Activated naive CD8-positive, alpha-beta T cell treated with anti-CD3 and anti-CD28 coated beads, Interleukin-2, amount 10 ng/mL, durations not matched to agents 7 days and 5 days (primary cell): ENCODE measurements around the gene ABCC1. TPM values are rescaled to one million over a fixed set of nuclear protein-coding genes. Genes with fewer than 3 reads are reported as not detected.

Source experiments
- ATAC-seq: fragments of 150-1000 bp; cut with Tn5 transposase; one replicate; pipeline ENCODE4 v1.10.0; 2021; ENCODE audit warnings: low read depth, moderate library complexity
- POLR2A ChIA-PET: fragments of 350-600 bp; sonication (Branson Sonifier 250); formaldehyde crosslinking; loops from one replicate; lab custom pipeline; 2021; ENCODE audit warnings: antibody characterized with exemption; lab: Charles Lee
- DNase-seq: peaks from one replicate; pipeline ENCODE4 v3.0.0; 2021
- H3K27ac Mint-ChIP-seq: one replicate; pipeline ENCODE4 v1.8.0; 2022; ENCODE audit warnings: mild to moderate bottlenecking, mixed read lengths
- H3K27me3 Mint-ChIP-seq: one replicate; pipeline ENCODE4 v1.8.0; 2022; ENCODE audit warnings: mild to moderate bottlenecking, moderate library complexity, mixed read lengths
- H3K36me3 Mint-ChIP-seq: one replicate; pipeline ENCODE4 v1.8.0; 2021; ENCODE audit warnings: mild to moderate bottlenecking, mixed read lengths
- H3K4me1 Mint-ChIP-seq: one replicate; pipeline ENCODE4 v1.8.0; 2021; ENCODE audit warnings: mixed read lengths
- H3K4me3 Mint-ChIP-seq: one replicate; pipeline ENCODE4 v1.8.0; 2022; ENCODE audit warnings: mild to moderate bottlenecking, moderate library complexity, mixed read lengths
- H3K9me3 Mint-ChIP-seq: one replicate; pipeline ENCODE4 v1.8.0; 2021; ENCODE audit warnings: mixed read lengths
- total RNA-seq, 2 experiments: library from RNA; stranded (reverse); gene quantifications; one replicate each; pipeline ENCODE4 v1.2.3, GENCODE V29; 2021

The ABCC1 gene
- total RNA-seq, 2 experiments from 2014 or later, result 55.2 to 62.5 TPM

DNA sequence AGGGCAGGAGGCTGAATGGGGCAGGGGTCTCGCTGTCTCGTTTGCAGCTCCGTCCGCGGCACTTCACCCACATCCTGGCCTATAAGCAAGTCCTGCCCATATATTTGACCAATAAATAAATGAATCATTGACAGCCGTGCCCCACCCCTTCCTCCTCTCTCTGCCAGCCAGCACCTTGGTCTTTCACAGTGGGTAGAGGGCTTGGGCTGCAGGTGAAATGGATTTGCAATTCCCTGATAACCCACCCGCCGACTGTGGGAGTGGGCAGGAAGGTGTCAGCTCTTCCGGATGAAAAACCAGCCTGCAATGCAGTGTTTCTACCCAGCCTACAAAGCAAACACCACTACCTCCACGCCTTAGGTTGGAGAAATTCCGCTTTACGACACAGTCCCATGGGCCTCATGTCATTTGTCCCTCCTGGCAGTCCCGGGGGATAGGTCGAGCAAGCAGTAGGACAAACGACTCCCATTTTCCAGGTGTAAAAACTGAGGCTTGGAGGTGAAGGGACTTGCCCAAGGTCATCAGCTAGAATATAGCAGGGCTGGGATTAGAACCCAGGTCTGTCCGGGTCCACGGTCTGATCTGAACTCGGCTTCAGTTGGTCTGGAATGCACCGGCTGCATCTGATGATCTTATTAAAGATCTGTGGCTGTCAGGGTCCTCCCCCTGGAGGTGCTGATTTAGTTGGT is 79.0 kb downstream of the ABCC1 start:
- Mint-ChIP-seq H3K27ac (no peak overlapping the region), H3K9me3 (no peaks in the 10 kb centered on the region), H3K4me3 (no peak overlapping the region), H3K36me3 (peaks cover 10% of the 10 kb centered on the region), H3K4me1 (peaks cover 22% of the 10 kb centered on the region), H3K27me3 (no peaks in the 10 kb centered on the region)
- ATAC-seq, result no peak
- POLR2A ChIA-PET, result no interaction called here
- DNase-seq, result no peak

DNA sequence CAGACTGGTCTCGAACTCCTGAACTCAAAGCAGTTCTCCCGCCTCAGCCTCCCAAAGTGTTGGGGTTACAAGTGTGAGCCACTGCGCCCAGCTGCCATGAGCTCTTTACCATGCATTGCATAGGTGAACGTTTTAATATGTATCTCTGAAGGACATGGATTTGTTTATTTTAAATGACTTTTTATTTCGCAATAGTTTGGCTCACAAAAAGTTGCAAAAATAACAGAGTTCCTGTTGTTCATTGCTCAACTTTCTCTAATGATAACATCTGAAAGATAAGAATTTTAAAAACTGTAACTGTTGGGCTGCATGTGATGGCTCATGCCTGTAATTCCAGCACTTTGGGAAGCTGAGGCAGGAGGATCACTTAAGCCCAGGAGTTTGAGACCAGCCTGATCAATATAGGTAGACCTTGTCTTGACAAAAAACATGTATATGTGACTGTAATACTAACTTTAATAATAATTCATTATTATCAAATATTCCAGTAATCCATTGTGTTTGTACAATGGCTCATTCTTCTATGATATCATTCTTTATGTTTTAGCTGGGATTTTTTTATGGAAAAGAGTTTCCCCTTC is 80.1 kb downstream of the ABCC1 start:
- no peaks in the 10 kb centered on the region for H3K27me3 Mint-ChIP-seq
- peaks cover 6% of the 10 kb centered on the region for H3K36me3 Mint-ChIP-seq
- no peak overlapping the region for H3K4me3 Mint-ChIP-seq
- DNase-seq, result no peak
- H3K27ac Mint-ChIP-seq, result no peak overlapping the region
- no peaks in the 10 kb centered on the region for H3K9me3 Mint-ChIP-seq
- POLR2A ChIA-PET, result no interaction called here
- peaks cover 26% of the 10 kb centered on the region for H3K4me1 Mint-ChIP-seq
- ATAC-seq, result no peak

DNA sequence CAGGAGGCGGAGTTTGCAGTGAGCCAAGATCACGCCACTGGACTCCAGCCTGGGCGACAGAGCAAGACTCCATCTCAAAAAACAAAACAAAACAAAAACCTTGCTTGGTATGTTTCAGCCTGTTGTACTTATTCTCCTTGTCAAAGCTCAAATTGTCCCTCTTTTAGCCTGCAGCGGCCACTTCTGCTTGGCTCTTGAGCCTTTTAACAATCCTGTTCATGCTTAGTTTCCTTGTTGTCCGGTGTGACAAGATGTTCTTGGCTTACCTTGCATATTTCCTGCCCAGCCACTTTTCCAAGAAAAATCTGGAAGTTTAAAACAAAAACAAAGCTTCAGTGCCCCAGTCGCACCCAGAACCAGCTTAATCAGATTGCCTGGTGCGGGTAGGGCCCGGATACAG is 81.0 kb downstream of the ABCC1 start:
- POLR2A ChIA-PET, result no interaction called here
- Mint-ChIP-seq H3K27me3 (no peaks in the 10 kb centered on the region), H3K27ac (no peak overlapping the region), H3K4me3 (no peak overlapping the region), H3K9me3 (no peaks in the 10 kb centered on the region), H3K4me1 (peaks cover 21% of the 10 kb centered on the region), H3K36me3 (peaks cover 10% of the 10 kb centered on the region)
- ATAC-seq (no peak), DNase-seq (no peak)

DNA sequence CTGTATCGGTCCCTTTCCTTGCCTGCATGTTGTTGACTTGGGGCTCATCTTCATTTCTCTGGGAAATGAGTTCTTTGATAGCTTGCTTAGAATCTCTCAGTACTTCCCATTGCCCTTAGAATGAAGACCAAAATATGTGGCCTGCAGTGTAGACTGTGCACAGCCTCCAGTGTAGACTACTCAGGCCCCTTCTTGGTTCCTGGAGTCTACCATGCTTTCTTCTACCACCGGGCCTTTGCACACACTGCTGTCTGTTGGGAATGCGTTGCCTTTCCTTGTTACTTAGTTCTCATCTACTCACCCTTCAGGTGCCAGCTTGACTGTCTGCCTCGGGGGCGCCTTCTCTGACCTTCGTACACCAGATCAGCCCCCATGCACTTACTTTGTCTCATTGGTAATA is 82.0 kb downstream of the ABCC1 start:
- Mint-ChIP-seq H3K9me3 (no peaks in the 10 kb centered on the region), H3K4me1 (peaks cover 19% of the 10 kb centered on the region), H3K36me3 (peaks cover 9% of the 10 kb centered on the region), H3K27ac (no peak overlapping the region), H3K4me3 (no peak overlapping the region), H3K27me3 (no peaks in the 10 kb centered on the region)
- POLR2A ChIA-PET, result no interaction called here
- no peak for ATAC-seq
- DNase-seq, result no peak

DNA sequence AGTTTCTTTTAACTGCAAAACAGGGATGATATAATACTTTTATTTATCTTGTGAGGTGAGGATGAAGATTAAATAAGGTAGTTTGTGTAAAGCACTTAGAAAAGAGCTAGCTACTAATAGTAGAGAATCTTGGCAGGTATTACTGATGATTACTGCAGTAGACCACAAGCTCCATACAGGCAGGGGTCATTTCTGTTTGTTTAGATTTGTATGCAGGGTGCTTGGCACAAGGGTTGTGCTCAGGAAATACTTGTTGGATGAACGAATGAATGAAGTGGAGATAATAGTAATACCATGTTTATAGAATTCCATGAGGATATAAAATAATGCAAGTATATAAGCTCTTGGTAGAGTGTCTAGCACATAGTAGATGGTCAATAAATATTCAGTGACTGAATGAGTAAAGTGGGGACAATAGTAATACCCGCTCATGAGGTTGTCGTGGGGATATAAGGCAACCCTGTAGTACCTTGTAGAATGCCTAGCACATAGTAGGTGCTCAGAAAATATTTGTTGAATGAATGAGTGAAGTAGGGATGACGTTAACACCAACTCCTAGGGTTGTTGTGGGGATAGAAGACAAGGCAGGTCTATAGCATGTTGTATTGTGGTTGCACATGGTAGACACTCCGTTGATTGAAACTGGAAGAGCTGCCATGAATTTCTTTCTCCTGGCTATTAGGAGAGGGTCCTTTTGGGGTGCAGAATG is 83.0 kb downstream of the ABCC1 start:
- no peak for ATAC-seq
- Mint-ChIP-seq H3K4me3 (no peak overlapping the region), H3K36me3 (peaks cover 14% of the 10 kb centered on the region), H3K9me3 (no peaks in the 10 kb centered on the region), H3K27ac (no peak overlapping the region), H3K27me3 (no peaks in the 10 kb centered on the region), H3K4me1 (peaks cover 19% of the 10 kb centered on the region)
- POLR2A ChIA-PET, result no interaction called here
- no peak for DNase-seq

DNA sequence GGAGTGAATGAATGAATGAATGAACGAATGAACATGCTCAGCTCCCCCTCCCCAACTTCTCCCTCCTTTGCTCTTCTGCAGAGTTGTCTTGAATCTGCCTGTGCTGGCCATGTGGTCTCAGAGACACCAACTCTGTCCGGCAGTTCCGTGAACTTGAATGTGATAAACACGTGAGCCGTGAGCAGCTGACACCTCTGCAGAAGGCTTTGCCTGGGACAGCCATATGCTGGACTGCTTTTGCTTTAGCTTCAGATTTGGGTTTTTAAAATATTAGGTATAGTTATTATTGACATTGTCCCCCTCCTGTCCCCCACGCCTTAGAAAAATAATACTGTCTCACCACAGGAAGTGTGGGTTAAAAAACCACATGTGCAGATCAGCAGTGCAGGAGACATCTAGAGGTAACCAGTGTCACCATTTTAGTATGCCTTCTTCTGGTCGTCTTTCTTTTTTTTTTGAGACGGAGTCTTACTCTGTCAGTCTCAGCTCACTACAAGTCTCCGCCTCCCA is 83.8 kb downstream of the ABCC1 start:
- H3K9me3 Mint-ChIP-seq, result no peaks in the 10 kb centered on the region
- peaks cover 21% of the 10 kb centered on the region for H3K4me1 Mint-ChIP-seq
- peak overlapping the region; percentile 22 for H3K4me3 Mint-ChIP-seq
- ATAC-seq, result peak; percentile 93
- no peaks in the 10 kb centered on the region for H3K27me3 Mint-ChIP-seq
- DNase-seq, result no peak
- peaks cover 20% of the 10 kb centered on the region for H3K36me3 Mint-ChIP-seq
- POLR2A ChIA-PET, result interaction anchor here (1.0 kb wide), 1 partner anchor 8 kb away, joined by 3 read pairs; no protein-coding TSS in a partner anchor
- peak overlapping the region; percentile 47 for H3K27ac Mint-ChIP-seq

DNA sequence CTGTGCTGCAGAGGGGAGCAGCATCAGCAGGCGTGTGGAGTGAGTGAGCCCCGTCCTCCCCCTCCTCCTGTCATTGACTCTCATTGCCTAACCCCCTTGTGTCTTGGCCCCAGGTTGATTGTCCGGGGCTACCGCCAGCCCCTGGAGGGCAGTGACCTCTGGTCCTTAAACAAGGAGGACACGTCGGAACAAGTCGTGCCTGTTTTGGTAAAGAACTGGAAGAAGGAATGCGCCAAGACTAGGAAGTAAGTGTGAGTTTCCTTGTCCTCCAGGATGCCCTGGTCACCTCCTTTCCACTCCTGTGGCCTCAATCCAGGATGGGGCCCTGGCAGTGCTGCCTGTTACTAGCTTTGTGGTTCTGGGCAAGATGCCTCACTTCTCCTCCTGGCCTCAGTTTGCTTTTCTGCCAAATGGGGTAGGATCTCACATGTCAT is 87.0 kb downstream of the ABCC1 start:
- Mint-ChIP-seq H3K4me3 (no peak overlapping the region), H3K27ac (peak overlapping the region; percentile 19), H3K4me1 (peaks cover 32% of the 10 kb centered on the region), H3K27me3 (no peaks in the 10 kb centered on the region), H3K9me3 (no peaks in the 10 kb centered on the region), H3K36me3 (peaks cover 30% of the 10 kb centered on the region)
- DNase-seq, result no peak
- POLR2A ChIA-PET, result no interaction called here
- no peak for ATAC-seq

DNA sequence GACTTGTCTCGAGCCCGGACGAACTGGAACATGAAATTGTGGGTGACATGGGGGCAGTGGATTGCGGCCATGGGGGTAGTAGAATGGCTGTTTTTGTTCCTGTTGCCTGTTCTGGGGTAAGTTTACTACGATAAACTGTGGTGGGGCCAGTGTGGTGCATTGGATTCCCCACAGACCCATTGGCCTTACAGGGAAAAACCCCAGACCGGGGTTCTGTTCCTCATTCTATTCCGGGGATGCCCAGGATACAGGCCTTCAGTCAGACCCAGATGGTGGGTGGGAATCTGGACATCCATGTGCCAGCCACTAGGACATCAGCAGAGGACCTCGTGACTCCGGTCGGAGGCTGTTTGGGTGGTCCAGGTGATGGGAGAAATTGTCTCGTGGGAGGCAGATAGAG is 88.1 kb downstream of the ABCC1 start:
- H3K9me3 Mint-ChIP-seq, result no peaks in the 10 kb centered on the region
- peaks cover 35% of the 10 kb centered on the region for H3K4me1 Mint-ChIP-seq
- ATAC-seq (no peak), DNase-seq (no peak)
- no peaks in the 10 kb centered on the region for H3K27me3 Mint-ChIP-seq
- H3K4me3 Mint-ChIP-seq, result no peak overlapping the region
- POLR2A ChIA-PET, result no interaction called here
- peaks cover 37% of the 10 kb centered on the region for H3K36me3 Mint-ChIP-seq
- no peak overlapping the region for H3K27ac Mint-ChIP-seq

DNA sequence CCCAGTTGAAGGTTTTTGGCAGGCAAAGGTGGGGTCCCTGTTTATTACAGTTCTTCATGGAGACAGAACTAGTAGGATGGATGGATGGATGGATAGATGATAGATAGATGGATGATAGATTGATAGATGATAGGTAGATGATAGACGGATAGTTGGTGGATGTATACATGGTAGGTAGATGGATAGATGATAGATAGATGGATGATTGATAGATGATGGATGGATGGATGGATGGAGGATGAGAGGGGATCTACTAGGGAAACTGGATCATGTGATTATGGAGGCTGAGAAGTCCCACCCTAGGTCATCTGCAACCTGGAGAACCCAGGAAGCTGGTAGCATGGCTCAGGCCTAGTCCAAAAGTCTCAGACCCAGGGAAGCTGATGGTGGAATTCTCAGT is 88.6 kb downstream of the ABCC1 start:
- H3K36me3 Mint-ChIP-seq, result peaks cover 37% of the 10 kb centered on the region
- H3K27me3 Mint-ChIP-seq, result no peaks in the 10 kb centered on the region
- no peak for DNase-seq
- no peaks in the 10 kb centered on the region for H3K9me3 Mint-ChIP-seq
- no peak for ATAC-seq
- no peak overlapping the region for H3K4me3 Mint-ChIP-seq
- H3K4me1 Mint-ChIP-seq, result peaks cover 30% of the 10 kb centered on the region
- no peak overlapping the region for H3K27ac Mint-ChIP-seq
- POLR2A ChIA-PET, result no interaction called here

DNA sequence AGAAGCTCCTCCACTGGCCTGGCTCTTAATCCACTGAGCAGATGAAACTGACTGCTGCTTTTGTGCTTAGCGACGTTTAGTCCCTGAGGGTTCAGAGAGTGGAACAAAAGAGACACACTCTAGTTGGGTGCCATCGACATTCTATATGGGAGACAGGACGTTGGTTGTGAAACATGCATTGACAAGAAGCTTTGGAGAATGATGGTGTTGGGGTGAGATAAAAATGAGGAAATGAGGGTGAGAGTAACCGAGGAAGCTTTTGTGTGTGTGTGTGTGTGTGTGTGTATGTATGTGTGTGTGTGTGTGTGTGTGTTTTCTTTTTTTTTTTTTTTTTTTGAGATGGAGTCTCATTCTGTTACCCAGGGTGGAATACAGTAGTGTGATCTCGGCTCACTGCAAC is 89.5 kb downstream of the ABCC1 start:
- peaks cover 41% of the 10 kb centered on the region for H3K36me3 Mint-ChIP-seq
- H3K4me3 Mint-ChIP-seq, result no peak overlapping the region
- no peaks in the 10 kb centered on the region for H3K27me3 Mint-ChIP-seq

DNA sequence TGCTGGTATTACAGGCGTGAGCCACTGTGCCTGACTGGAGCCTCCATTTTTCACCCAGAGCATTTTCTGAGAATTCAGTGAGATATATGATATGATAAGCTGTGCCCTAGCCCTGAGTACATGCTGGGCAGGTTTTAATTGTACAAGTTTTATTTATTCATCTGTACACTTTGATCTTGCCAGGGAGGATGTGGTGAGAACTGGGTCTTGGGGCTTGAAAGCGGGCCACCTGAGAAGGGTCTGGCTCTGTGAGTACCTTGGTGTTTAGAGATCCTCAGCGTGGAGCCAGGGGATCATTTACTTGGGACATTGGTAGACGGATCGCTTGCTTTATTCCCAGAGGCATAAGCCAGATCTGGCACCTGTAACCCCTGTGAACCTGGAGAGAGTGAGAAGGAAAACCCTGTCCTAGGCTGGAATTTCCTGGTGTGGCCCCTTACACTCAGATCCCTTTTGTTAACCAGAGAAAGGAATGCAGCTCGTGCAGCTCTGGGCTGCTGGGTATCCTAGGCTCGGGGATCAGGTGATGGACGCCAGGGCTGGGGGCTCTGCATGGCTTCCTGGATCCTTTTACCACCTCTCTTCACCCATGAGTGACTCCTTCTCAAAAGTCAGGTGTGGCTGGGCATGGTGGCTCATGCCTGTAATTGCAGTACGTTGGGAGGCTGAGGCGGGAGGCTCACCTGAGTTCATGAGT is 91.9 kb downstream of the ABCC1 start:
- POLR2A ChIA-PET, result interaction anchor here (0.9 kb wide), 1 partner anchor 154 kb away, joined by 3 read pairs; no protein-coding TSS in a partner anchor
- DNase-seq (no peak), ATAC-seq (peak; percentile 67)
- no peaks in the 10 kb centered on the region for H3K9me3 Mint-ChIP-seq
- peaks cover 18% of the 10 kb centered on the region for H3K4me1 Mint-ChIP-seq
- no peaks in the 10 kb centered on the region for H3K27me3 Mint-ChIP-seq
- H3K36me3 Mint-ChIP-seq, result peaks cover 50% of the 10 kb centered on the region
- H3K27ac Mint-ChIP-seq, result peak overlapping the region; percentile 71
- H3K4me3 Mint-ChIP-seq, result no peak overlapping the region

More for the DNA sequence above, 89.5 kb downstream of the ABCC1 start:
- Mint-ChIP-seq H3K4me1 (peaks cover 21% of the 10 kb centered on the region), H3K27ac (peak overlapping the region; percentile 83), H3K9me3 (no peaks in the 10 kb centered on the region)
- no peak for ATAC-seq
- no peak for DNase-seq
- POLR2A ChIA-PET, result no interaction called here

DNA sequence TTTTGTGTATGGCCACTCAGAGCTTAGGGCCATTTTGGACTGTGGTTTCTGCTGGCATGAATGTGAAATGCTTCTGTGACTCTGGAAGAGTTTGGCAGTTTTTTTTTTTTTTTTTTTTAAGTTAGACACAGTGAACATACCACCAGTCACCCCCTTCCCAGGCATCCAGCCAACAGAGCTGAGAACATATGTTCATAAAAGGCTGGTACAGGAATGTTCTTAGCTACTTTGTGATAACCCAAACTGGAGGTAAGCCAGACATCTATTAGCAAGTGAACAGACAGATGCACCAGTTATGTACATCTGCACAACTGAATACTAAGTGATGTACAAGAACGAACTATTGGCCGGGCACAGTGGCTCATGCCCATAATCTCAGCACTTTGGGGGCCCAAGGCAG is 92.7 kb downstream of the ABCC1 start:
- Mint-ChIP-seq H3K9me3 (no peaks in the 10 kb centered on the region), H3K4me3 (no peak overlapping the region), H3K27ac (no peak overlapping the region), H3K4me1 (peaks cover 18% of the 10 kb centered on the region), H3K36me3 (peaks cover 50% of the 10 kb centered on the region), H3K27me3 (no peaks in the 10 kb centered on the region)
- DNase-seq (no peak), ATAC-seq (no peak)
- POLR2A ChIA-PET, result interaction anchor here (0.9 kb wide), 1 partner anchor 155 kb away, joined by 3 read pairs; no protein-coding TSS in a partner anchor

DNA sequence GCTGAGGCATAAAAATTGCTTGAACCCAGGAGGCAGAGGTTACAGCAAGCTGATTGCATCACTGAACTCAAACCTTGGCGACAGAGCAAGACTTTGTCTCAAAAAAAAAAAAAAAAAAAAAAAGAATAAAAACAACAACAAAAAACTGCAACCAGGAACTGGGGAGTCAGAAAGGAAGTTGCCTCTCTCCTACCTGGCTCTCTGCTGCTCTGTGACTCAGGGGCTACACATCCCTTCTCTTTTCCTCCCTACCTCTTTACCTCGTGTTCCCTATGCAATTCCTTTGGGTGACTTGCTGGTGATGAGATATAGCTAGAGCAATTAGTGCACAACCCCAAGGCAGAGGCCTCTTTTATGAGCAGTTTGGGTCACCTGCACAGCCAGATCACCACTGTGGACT is 95.9 kb downstream of the ABCC1 start:
- DNase-seq (no peak), ATAC-seq (no peak)
- Mint-ChIP-seq H3K9me3 (no peaks in the 10 kb centered on the region), H3K36me3 (peaks cover 43% of the 10 kb centered on the region), H3K27ac (peak overlapping the region; percentile 45), H3K4me3 (no peak overlapping the region), H3K27me3 (no peaks in the 10 kb centered on the region), H3K4me1 (peaks cover 9% of the 10 kb centered on the region)
- POLR2A ChIA-PET, result interaction anchor here (0.8 kb wide), 1 partner anchor 24 kb away, joined by 3 read pairs; no protein-coding TSS in a partner anchor
